OCI-LY1 (cell line): ENCODE data around the gene NAV2.
"Not testable (repeated sequence)": the region's sequence is repeated elsewhere in the genome, so short reads cannot be mapped to it uniquely, and the experiment has no call there.

Source experiments
- H2AFZ ChIP-seq: fragments of 200-600 bp; sonication (generic), shearing (Covaris generic); 2 replicates; pipeline ENCODE4 v1.6.0; 2014; ENCODE audit warnings: antibody characterized with exemption, mild to moderate bottlenecking, low read length
- H3F3A ChIP-seq: fragments of 200-600 bp; sonication (generic), shearing (Covaris generic); 2 replicates; pipeline ENCODE4 v1.6.0; 2014; ENCODE audit warnings: mild to moderate bottlenecking, antibody characterized with exemption, low read length, moderate library complexity; ENCODE audit not compliant: insufficient read depth
- H3K27ac ChIP-seq: fragments of 200-600 bp; sonication (generic); 2 replicates; pipeline ENCODE4 v1.5.1; 2014; ENCODE audit warnings: low read length, mixed run types, mild to moderate bottlenecking, low read depth; ENCODE audit not compliant: poor library complexity, severe bottlenecking
- H3K27me3 ChIP-seq: fragments of 200-600 bp; sonication (generic); 2 replicates; pipeline ENCODE4 v1.6.0; 2014; ENCODE audit warnings: antibody characterized with exemption, mild to moderate bottlenecking, low read length, moderate library complexity; ENCODE audit not compliant: insufficient read depth
- H3K36me3 ChIP-seq: fragments of 200-600 bp; sonication (generic); 2 replicates; pipeline ENCODE4 v1.6.1; 2014; ENCODE audit warnings: mild to moderate bottlenecking, antibody characterized with exemption, low read length, moderate library complexity, mixed read lengths; ENCODE audit not compliant: insufficient read depth
- H3K4me1 ChIP-seq: fragments of 200-600 bp; sonication (generic); 2 replicates; pipeline ENCODE4 v1.5.1; 2014; ENCODE audit warnings: mild to moderate bottlenecking, low read length, moderate library complexity; ENCODE audit not compliant: insufficient read depth, severe bottlenecking
- H3K4me2 ChIP-seq: fragments of 200-600 bp; sonication (generic), shearing (Covaris generic); 2 replicates; pipeline ENCODE4 v1.6.1; 2014; ENCODE audit warnings: low read length
- H3K4me3 ChIP-seq: fragments of 200-600 bp; sonication (generic); 2 replicates; pipeline ENCODE4 v1.5.1; 2014; ENCODE audit warnings: low read length, low read depth, mild to moderate bottlenecking, mixed read lengths; ENCODE audit not compliant: poor library complexity, severe bottlenecking
- H3K79me2 ChIP-seq: fragments of 200-600 bp; shearing (Covaris generic); 2 replicates; pipeline ENCODE4 v1.6.1; 2016; ENCODE audit warnings: mixed run types, low read length, mixed read lengths; ENCODE audit not compliant: insufficient read depth
- H3K9ac ChIP-seq: fragments of 200-600 bp; sonication (generic), shearing (Covaris generic); 2 replicates; pipeline ENCODE4 v1.6.1; 2014; ENCODE audit warnings: mild to moderate bottlenecking, low read length, mixed read lengths
- H3K9me2 ChIP-seq: fragments of 200-600 bp; sonication (generic), shearing (Covaris generic); 2 replicates; pipeline ENCODE4 v1.6.1; 2014; ENCODE audit warnings: low read depth, mild to moderate bottlenecking, low read length, mixed read lengths
- H3K9me3 ChIP-seq: fragments of 200-600 bp; shearing (Covaris generic); 2 replicates; pipeline ENCODE4 v1.6.1; 2014; ENCODE audit warnings: low read length, mixed read lengths
- H4K20me1 ChIP-seq: fragments of 200-600 bp; sonication (generic), shearing (Covaris generic); 2 replicates; pipeline ENCODE4 v1.6.0; 2016; ENCODE audit warnings: mild to moderate bottlenecking, low read length; ENCODE audit not compliant: insufficient read depth
- CTCF ChIP-seq: fragments of 200-600 bp; sonication (generic), shearing (Covaris generic); IDR thresholded peaks from 2 replicates; pipeline ENCODE4 v1.5.1; 2017; ENCODE audit warnings: mild to moderate bottlenecking, antibody characterized with exemption, low read length, moderate library complexity, mixed read lengths
- EZH2 ChIP-seq: fragments of 200-600 bp; sonication (generic), shearing (Covaris generic); IDR thresholded peaks from 2 replicates; pipeline ENCODE4 v1.8.0; 2017; ENCODE audit warnings: borderline replicate concordance, mixed run types, mild to moderate bottlenecking, antibody characterized with exemption, low read length, moderate library complexity, mixed read lengths

The NAV2 gene

DNA sequence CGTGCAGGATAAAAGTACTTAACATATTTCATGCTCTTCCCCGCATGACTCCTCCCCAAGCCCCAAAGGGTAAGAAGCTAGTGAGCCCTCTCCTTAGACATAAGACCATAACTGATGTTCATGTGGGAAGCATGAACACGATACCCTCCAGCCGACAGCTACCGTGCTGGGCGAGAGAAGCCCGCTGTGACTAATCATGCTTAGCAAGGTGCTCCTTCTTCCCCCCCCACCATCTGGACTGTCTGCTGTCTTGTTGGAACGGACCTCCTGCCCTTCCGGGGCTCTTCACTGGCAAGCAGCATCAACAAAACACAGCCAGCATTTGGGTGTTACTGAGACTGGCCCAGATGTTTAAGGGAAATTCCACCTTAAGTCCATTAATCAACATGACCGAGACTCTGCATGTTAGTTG lies 247.0 kb downstream of the NAV2 start:
- H3K4me3 ChIP-seq = no peak overlapping the region
- no peaks in the 10 kb centered on the region for H3K36me3 ChIP-seq
- no peak overlapping the region for H3K27ac ChIP-seq
- no peaks in the 10 kb centered on the region for H3F3A ChIP-seq
- no peaks in the 10 kb centered on the region for H3K4me1 ChIP-seq
- no peaks in the 10 kb centered on the region for H3K9me3 ChIP-seq
- H2AFZ ChIP-seq = no peak overlapping the region
- TF ChIP-seq EZH2 (no peak), CTCF (no peak)
- no peak overlapping the region for H3K9ac ChIP-seq
- no peaks in the 10 kb centered on the region for H4K20me1 ChIP-seq
- no peaks in the 10 kb centered on the region for H3K27me3 ChIP-seq
- no peaks in the 10 kb centered on the region for H3K79me2 ChIP-seq
- H3K9me2 ChIP-seq = no peaks in the 10 kb centered on the region
- no peak overlapping the region for H3K4me2 ChIP-seq

DNA sequence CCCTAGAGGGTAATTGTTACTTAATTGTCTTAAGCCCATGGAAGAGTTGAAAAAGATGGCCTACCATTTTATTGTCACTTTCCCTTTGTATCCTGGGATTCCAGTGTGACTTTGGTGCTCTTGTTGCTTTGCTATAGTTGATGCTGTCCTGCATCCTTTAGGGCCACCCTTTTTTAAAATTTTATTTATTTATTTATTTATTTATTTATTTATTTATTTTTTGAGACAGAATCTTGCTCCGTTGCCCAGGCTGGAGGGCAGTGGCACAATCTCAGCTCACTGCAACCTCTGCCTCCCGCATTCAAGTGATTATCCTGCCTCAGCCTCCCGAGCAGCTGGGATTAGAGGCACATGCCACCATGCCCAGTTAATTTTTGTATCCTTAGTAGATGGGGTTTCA lies 247.8 kb downstream of the NAV2 start:
- H3K79me2 ChIP-seq, H3K27ac ChIP-seq: not testable (repeated sequence)

DNA sequence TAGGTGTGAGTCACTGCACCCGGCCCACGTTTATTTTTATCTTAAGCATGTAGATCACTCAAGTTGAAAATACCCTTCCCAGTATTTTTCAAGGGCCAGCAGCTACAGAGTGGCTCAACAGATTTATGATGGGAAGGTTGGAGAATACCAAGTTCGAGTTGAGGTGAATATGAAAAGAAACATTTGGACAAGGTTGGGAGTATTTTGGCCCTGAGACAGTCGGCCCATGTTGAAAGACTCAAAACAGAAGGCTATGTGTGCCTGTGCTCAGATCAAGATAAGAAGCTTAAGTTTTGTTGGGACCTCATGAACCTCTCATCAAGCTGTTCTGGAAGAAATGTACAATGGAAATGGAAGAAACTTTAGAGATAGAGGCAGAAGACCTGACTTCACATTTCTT lies 248.6 kb downstream of the NAV2 start:
- Histone ChIP-seq H3K9me2 (no peaks in the 10 kb centered on the region), H4K20me1 (no peaks in the 10 kb centered on the region), H2AFZ (no peak overlapping the region), H3K27ac (no peak overlapping the region), H3K4me1 (no peaks in the 10 kb centered on the region), H3K36me3 (no peaks in the 10 kb centered on the region), H3K9ac (no peak overlapping the region), H3K79me2 (no peaks in the 10 kb centered on the region), H3K4me2 (no peak overlapping the region), H3K9me3 (no peaks in the 10 kb centered on the region), H3K4me3 (no peak overlapping the region), H3F3A (no peaks in the 10 kb centered on the region), H3K27me3 (no peaks in the 10 kb centered on the region)
- no peak for TF ChIP-seq EZH2
- TF ChIP-seq CTCF = no peak

More for the DNA sequence above, 247.8 kb downstream of the NAV2 start:
- H4K20me1 ChIP-seq, H3K27me3 ChIP-seq, H3K4me2 ChIP-seq, H3K36me3 ChIP-seq, H3K9me2 ChIP-seq, H2AFZ ChIP-seq, H3F3A ChIP-seq, H3K9me3 ChIP-seq, H3K4me3 ChIP-seq, H3K4me1 ChIP-seq, H3K9ac ChIP-seq: not testable (repeated sequence)

DNA sequence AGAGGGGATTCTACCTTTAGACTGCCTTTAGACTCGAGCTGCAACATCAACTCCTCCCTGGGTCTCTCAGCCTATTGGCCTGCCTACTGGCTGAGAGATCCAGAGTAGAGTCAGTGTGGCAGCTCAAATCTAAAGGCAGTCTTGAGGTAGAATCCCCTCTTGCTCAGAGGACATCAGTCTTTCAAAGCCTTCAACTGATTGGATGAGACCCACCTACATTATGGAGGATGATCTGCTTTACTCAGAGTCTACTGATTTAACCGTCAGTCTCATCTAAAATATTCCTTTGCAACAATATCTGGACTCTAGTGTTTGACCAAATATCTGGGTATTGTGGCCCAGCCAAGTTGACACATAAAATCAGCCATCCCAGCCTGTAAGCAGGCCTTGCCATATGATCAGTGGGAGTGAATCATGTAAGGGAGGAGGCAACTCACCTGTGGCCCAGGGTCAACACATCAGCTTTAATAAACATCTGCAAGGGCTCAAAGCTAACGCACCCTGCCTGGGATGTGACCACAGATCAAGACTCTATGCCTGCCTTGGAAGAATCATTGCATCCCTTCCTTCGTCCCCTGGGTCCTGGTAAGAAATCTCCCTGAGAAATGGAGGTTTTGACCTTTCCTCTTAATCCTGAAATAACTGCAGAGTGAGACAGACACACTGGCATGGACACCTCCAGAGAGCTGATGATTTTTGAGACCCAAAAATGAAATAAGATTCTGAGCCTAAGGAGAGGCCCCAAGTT lies 249.6 kb downstream of the NAV2 start:
- H3K9ac ChIP-seq = no peak overlapping the region
- no peaks in the 10 kb centered on the region for H3F3A ChIP-seq
- H3K9me3 ChIP-seq = no peaks in the 10 kb centered on the region
- H3K36me3 ChIP-seq = no peaks in the 10 kb centered on the region
- H3K4me1 ChIP-seq = no peaks in the 10 kb centered on the region
- H2AFZ ChIP-seq = no peak overlapping the region
- no peak for TF ChIP-seq CTCF
- no peak for TF ChIP-seq EZH2
- no peak overlapping the region for H3K4me3 ChIP-seq
- H3K79me2 ChIP-seq = no peaks in the 10 kb centered on the region
- no peaks in the 10 kb centered on the region for H3K9me2 ChIP-seq
- H3K27ac ChIP-seq = no peak overlapping the region
- no peak overlapping the region for H3K4me2 ChIP-seq
- H3K27me3 ChIP-seq = no peaks in the 10 kb centered on the region
- no peaks in the 10 kb centered on the region for H4K20me1 ChIP-seq
